BLaER1 treated with 17β-estradiol and CSF1 and Interleukin-3, amounts not matched to agents 10 nM and 100 nM (cell line): ENCODE data around the gene PPP4C.
"Not testable (repeated sequence)": the region's sequence is repeated elsewhere in the genome, so short reads cannot be mapped to it uniquely, and the experiment has no call there.

ENCODE experiments used
- H3K27ac ChIP-seq, 11 experiments: shearing (Covaris generic); formaldehyde crosslinking; 2 replicates each; pipeline ENCODE4 v1.8.1; 2022
- H3K27me3 ChIP-seq, 11 experiments: shearing (Covaris generic); formaldehyde crosslinking; 2 replicates each; pipeline ENCODE4 v1.8.1; 2022
- H3K36me3 ChIP-seq, 11 experiments: shearing (Covaris generic); formaldehyde crosslinking; 2 replicates each; pipeline ENCODE4 v1.8.1; 2022
- H3K4me1 ChIP-seq, 10 experiments: shearing (Covaris generic); formaldehyde crosslinking; 2 replicates each; pipeline ENCODE4 v1.8.1; 2022
- H3K4me2 ChIP-seq, 11 experiments: shearing (Covaris generic); formaldehyde crosslinking; 2 replicates each; pipeline ENCODE4 v1.8.1; 2022
- H3K4me3 ChIP-seq, 10 experiments: shearing (Covaris generic); formaldehyde crosslinking; 2 replicates each; pipeline ENCODE4 v1.8.1; 2022
- H3K9ac ChIP-seq, 11 experiments: shearing (Covaris generic); formaldehyde crosslinking; 2 replicates each; pipeline ENCODE4 v1.8.1; 2022
- H3K9me3 ChIP-seq, 11 experiments: shearing (Covaris generic); formaldehyde crosslinking; replicated peaks in 1 of 11; 2 replicates each; pipeline ENCODE4 v1.8.1; 2022
- H4K20me1 ChIP-seq, 11 experiments: shearing (Covaris generic); formaldehyde crosslinking; 2 replicates each; pipeline ENCODE4 v1.8.1; 2022
- Cebpa-rat ChIP-seq, 11 experiments: shearing (Covaris generic); IDR thresholded peaks; 2 replicates each; pipeline ENCODE4 v1.8.1; 2022

PPP4C gene

DNA sequence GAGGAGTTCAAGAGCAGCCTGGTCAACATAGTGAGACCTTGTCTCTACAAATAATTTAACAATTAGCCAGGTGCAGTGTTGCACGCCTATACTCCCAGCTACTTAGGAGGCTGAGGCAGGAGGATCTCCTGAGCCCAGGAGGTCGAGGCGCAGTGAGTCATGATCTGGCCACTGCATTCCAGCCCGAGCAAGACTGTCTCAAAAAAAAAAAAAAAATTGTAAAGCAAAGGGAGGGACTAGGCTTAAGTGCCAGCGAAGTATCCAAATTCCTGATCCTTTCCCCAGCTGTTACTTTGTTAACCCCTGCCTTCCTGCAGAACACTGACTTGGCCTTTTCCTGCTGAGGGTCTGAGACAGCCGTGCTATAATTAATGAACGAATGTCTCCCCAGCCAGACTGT, 34.9 kb downstream of the PPP4C start:
- no peaks in the 10 kb centered on the region; a peak in 1 of 22 replicates for H4K20me1 ChIP-seq
- peaks cover 0 to 11% (median 0%) of the 10 kb centered on the region in 10 experiments; a peak in 2 of 20 replicates for H3K4me1 ChIP-seq
- H3K4me2 ChIP-seq: no peak overlapping the region
- H3K36me3 ChIP-seq: peaks cover 13 to 99% (median 62%) of the 10 kb centered on the region in 11 experiments; a peak in 20 of 22 replicates
- no peak for TF ChIP-seq Cebpa-rat (IDR thresholded peaks at IDR 0.05)
- H3K9me3 ChIP-seq: no peaks in the 10 kb centered on the region
- no peak overlapping the region for H3K27ac ChIP-seq
- no peak overlapping the region for H3K4me3 ChIP-seq
- H3K27me3 ChIP-seq: no peaks in the 10 kb centered on the region
- H3K9ac ChIP-seq: no peak overlapping the region

- Histone ChIP-seq H3K4me1 (peaks cover 0 to 11% (median 0%) of the 10 kb centered on the region in 10 experiments; a peak in 2 of 20 replicates), H4K20me1 (no peaks in the 10 kb centered on the region; a peak in 1 of 22 replicates), H3K4me3 (no peak overlapping the region), H3K9me3 (no peaks in the 10 kb centered on the region), H3K4me2 (no peak overlapping the region), H3K27ac (no peak overlapping the region), H3K36me3 (peaks cover 10 to 99% (median 62%) of the 10 kb centered on the region in 11 experiments; a peak in 21 of 22 replicates), H3K9ac (no peak overlapping the region), H3K27me3 (no peaks in the 10 kb centered on the region)
- no peak for TF ChIP-seq Cebpa-rat (IDR thresholded peaks at IDR 0.05)
These were observed 36.6 kb downstream of the PPP4C start for GRCh38 chr16:30112197-30113030.

GRCh38 chr16:30113031-30113710, 37.4 kb downstream of the PPP4C start, which contains the start of gene GDPD3:
Gene GDPD3 (minus strand): TSS chr16:30113537. CDS start chr16:30113478, 59 bp downstream.
- no peaks in the 10 kb centered on the region for H3K9me3 ChIP-seq
- no peak within 1 kb of the TSS for H3K4me3 ChIP-seq
- no peaks in the 10 kb centered on the region for H3K27me3 ChIP-seq
- peak within 1 kb of the TSS in 1 of 11 experiments; percentile 26; a peak in 1 of 22 replicates for H3K4me2 ChIP-seq
- H3K27ac ChIP-seq: peak within 1 kb of the TSS in 3 of 11 experiments; percentile 14 to 17 (median 15); a peak in 2 of 22 replicates
- peak within 1 kb of the TSS in 2 of 11 experiments; percentile 13 to 15; a peak in 2 of 22 replicates for H3K9ac ChIP-seq
- H3K4me1 ChIP-seq: peaks cover 0 to 14% (median 3%) of the 10 kb centered on the region in 10 experiments; a peak in 9 of 20 replicates
- no peaks in the 10 kb centered on the region; a peak in 1 of 22 replicates for H4K20me1 ChIP-seq
- TF ChIP-seq Cebpa-rat (IDR thresholded peaks at IDR 0.05): no peak
- peaks cover 12 to 99% (median 62%) of the 10 kb centered on the region in 11 experiments; a peak in 21 of 22 replicates for H3K36me3 ChIP-seq

- H3K36me3 ChIP-seq: peaks cover 12 to 99% (median 65%) of the 10 kb centered on the region in 11 experiments; a peak in 21 of 22 replicates
- H3K4me3 ChIP-seq: no peak overlapping the region
- peak overlapping the region in 3 of 11 experiments; percentile 14 to 17 (median 15); a peak in 2 of 22 replicates for H3K27ac ChIP-seq
- peaks cover 5 to 21% (median 9%) of the 10 kb centered on the region in 10 experiments; a peak in 12 of 20 replicates for H3K4me1 ChIP-seq
- no peaks in the 10 kb centered on the region; a peak in 1 of 22 replicates for H4K20me1 ChIP-seq
- TF ChIP-seq Cebpa-rat (IDR thresholded peaks at IDR 0.05): no peak
- H3K4me2 ChIP-seq: peak overlapping the region in 1 of 11 experiments; percentile 26; a peak in 1 of 22 replicates
- no peaks in the 10 kb centered on the region for H3K27me3 ChIP-seq
- peak overlapping the region in 2 of 11 experiments; percentile 13 to 15; a peak in 2 of 22 replicates for H3K9ac ChIP-seq
- H3K9me3 ChIP-seq: no peaks in the 10 kb centered on the region
These were observed 38.0 kb downstream of the PPP4C start for GRCh38 chr16:30113711-30114333.

- Histone ChIP-seq H3K4me1 (peaks cover 5 to 21% (median 10%) of the 10 kb centered on the region in 10 experiments; a peak in 12 of 20 replicates), H3K4me3 (no peak overlapping the region), H3K36me3 (peaks cover 10 to 99% (median 67%) of the 10 kb centered on the region in 11 experiments; a peak in 21 of 22 replicates), H3K27me3 (no peaks in the 10 kb centered on the region), H4K20me1 (no peaks in the 10 kb centered on the region; a peak in 1 of 22 replicates), H3K9ac (no peak overlapping the region), H3K4me2 (no peak overlapping the region), H3K9me3 (no peaks in the 10 kb centered on the region), H3K27ac (no peak overlapping the region; a peak in 1 of 22 replicates)
- no peak for TF ChIP-seq Cebpa-rat (IDR thresholded peaks at IDR 0.05)
These were observed 38.6 kb downstream of the PPP4C start for GRCh38 chr16:30114411-30114810.

DNA sequence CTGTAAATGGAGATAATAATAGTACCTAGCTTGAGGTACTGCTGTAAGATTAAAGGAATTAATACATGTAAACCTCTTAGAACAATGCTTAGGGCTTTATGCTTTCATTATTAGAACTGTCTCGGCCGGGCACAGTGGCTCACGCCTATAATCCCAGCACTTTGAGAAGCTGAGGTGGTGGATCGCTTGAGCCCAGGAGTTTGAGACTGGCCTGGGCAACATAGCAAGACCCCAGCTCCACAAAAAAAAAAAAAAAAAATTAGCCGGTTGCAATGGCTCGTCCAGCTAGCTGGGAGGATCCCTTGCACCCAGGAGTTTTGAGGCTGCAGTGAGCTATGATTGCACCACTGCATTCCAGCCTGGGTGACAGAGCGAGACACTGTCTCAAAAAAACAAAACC, 39.0 kb downstream of the PPP4C start:
- H3K9me3 ChIP-seq, H3K4me2 ChIP-seq, H4K20me1 ChIP-seq, H3K27ac ChIP-seq, H3K9ac ChIP-seq, H3K4me3 ChIP-seq, H3K27me3 ChIP-seq: not testable (repeated sequence)
- peaks cover 5 to 21% (median 10%) of the 10 kb centered on the region in 10 experiments; a peak in 12 of 20 replicates for H3K4me1 ChIP-seq
- peaks cover 12 to 99% (median 67%) of the 10 kb centered on the region in 11 experiments; a peak in 21 of 22 replicates for H3K36me3 ChIP-seq

DNA sequence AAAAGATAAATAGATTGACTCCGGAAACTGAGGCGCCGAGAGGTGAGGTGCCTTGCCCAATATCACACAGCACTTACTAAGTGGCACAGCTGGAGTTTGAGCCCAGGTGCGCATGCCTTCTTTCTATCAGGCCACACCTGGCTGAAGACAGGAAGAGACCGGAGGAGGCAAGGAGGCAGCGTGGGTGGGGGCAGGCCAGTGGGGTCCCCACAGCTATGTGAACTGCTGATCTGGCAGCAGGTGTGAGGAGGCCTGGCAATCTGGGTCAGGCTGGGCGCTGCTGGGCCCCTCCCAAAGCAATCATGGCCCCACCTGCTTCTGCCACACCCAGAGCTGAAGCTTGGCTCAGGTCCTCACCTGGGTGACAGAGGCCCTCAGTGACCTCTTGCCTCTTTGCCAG, 39.4 kb downstream of the PPP4C start:
- peaks cover 5 to 24% (median 12%) of the 10 kb centered on the region in 10 experiments; a peak in 13 of 20 replicates for H3K4me1 ChIP-seq
- TF ChIP-seq Cebpa-rat (IDR thresholded peaks at IDR 0.05): no peak
- H3K27ac ChIP-seq: no peak overlapping the region
- H3K36me3 ChIP-seq: peaks cover 12 to 98% (median 65%) of the 10 kb centered on the region in 11 experiments; a peak in 21 of 22 replicates
- H3K9ac ChIP-seq: no peak overlapping the region
- H3K27me3 ChIP-seq: no peaks in the 10 kb centered on the region
- H3K4me2 ChIP-seq: no peak overlapping the region
- no peaks in the 10 kb centered on the region for H3K9me3 ChIP-seq
- no peaks in the 10 kb centered on the region; a peak in 1 of 22 replicates for H4K20me1 ChIP-seq
- H3K4me3 ChIP-seq: no peak overlapping the region

DNA sequence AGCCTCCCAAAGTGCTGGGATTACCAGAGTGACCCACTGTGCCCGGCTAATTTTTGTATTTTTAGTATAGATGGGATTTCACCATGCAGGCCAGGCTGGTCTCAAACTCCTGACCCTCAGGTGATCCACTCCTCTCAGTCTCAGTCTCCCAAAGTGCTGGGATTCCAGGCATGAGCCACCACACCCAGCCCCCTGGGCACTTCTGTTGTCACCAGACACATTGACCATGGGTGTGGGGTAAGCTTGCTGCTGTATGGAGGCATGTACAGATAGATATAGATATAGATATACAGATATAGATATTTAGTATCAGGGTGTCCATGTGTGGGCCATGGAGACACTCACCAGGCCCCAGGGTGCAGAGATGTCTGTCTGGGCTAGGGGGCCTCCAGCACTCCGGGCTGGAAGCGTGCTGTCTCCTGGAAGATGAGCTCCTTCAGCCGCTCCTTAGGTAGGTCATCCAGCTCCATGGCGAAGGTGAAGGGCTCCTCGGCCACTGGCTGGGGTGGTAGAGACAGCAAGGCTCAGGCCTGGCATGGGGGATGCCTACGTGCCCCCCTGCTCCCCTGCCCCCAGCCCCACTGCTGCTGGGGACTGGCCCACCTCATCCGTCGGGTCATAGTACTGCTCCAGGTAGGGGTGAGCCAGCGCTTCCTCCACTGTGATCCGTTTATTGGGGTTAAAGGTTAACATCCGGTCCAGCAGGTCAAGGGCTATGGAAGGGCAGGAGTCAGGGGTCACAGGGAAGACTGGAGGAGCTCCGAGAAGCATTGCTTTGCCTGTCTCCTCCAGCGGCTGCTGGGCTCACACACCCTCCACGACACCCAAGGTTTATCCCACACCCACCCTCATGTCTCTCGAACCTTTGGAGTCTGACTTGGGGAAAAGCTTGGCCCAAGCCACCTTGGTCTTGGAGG, 40.8 kb downstream of the PPP4C start:
- Histone ChIP-seq H4K20me1 (no peaks in the 10 kb centered on the region; a peak in 1 of 22 replicates), H3K4me3 (no peak overlapping the region), H3K27ac (no peak overlapping the region), H3K9me3 (no peaks in the 10 kb centered on the region), H3K36me3 (peaks cover 12 to 98% (median 53%) of the 10 kb centered on the region in 11 experiments; a peak in 21 of 22 replicates), H3K27me3 (no peaks in the 10 kb centered on the region), H3K9ac (no peak overlapping the region), H3K4me1 (peaks cover 12 to 37% (median 23%) of the 10 kb centered on the region in 10 experiments), H3K4me2 (no peak overlapping the region)
- no peak for TF ChIP-seq Cebpa-rat (IDR thresholded peaks at IDR 0.05)
